Gastrocnemius medialis (tissue), 4 donors: Measurements from ENCODE around the gene PRG3.

Source experiments
- POLR2A ChIP-seq, 2 donors: fragments of 450-650 bp; IDR thresholded peaks; one replicate each; pipeline ENCODE4 v1.6.1; 2017; ENCODE audit warnings: antibody characterized with exemption in 2 of 2, mild to moderate bottlenecking in 2 of 2, moderate library complexity in 2 of 2
- TF ChIP-seq, protein P1 (sequence below), 5 experiments: fragments of 450-650 bp in 3 of 5; fragments of 200-600 bp in 2 of 5; sonication (generic) in 2 of 5; IDR thresholded peaks in 4 of 5; conservative IDR thresholded peaks in 1 of 5; 1 replicate in 4 of 5; 2 replicates in 1 of 5; pipeline ENCODE4 v1.5.1; 2016 to 2019; ENCODE audit warnings: antibody characterized with exemption in 5 of 5, mild to moderate bottlenecking in 3 of 5, moderate library complexity in 3 of 5

DNA sequence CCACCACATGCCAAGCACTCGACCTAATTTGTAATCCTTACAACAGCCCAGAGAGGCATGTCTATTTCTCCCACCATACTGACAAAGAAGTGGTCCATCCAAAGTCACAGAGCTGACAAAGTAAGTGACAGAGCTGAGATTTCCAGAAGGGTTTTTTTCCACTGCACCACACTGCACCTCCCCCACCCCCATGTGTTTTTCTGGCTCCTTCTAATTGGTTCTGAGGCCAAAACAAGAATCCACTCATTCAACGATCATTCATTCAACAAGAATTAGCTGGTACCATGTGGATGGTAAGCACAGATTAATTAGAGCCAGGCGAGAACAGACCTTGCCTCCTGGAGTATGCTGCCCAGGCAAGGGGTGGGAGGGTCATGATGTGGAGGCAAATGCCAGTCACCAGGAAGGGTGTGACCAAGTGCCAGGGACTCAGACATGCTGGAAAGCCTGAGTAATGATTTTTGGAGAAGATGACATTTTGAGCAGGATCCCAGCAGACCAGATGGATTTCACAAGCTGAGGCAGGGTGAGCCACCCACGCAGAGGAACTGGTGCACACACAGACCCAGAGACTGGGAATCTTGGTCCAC, 24.4 kb upstream of the PRG3 start:
- TF ChIP-seq POLR2A (IDR thresholded peaks at IDR 0.05) = no peak
- TF ChIP-seq, protein P1, sequence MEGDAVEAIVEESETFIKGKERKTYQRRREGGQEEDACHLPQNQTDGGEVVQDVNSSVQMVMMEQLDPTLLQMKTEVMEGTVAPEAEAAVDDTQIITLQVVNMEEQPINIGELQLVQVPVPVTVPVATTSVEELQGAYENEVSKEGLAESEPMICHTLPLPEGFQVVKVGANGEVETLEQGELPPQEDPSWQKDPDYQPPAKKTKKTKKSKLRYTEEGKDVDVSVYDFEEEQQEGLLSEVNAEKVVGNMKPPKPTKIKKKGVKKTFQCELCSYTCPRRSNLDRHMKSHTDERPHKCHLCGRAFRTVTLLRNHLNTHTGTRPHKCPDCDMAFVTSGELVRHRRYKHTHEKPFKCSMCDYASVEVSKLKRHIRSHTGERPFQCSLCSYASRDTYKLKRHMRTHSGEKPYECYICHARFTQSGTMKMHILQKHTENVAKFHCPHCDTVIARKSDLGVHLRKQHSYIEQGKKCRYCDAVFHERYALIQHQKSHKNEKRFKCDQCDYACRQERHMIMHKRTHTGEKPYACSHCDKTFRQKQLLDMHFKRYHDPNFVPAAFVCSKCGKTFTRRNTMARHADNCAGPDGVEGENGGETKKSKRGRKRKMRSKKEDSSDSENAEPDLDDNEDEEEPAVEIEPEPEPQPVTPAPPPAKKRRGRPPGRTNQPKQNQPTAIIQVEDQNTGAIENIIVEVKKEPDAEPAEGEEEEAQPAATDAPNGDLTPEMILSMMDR (IDR thresholded peaks at IDR 0.05 in 4 of 5, conservative IDR thresholded peaks at IDR 0.05 in 1 of 5) = no peak
